GM23338 (cell line): Measurements from ENCODE around the gene ANAPC13. TPM values are rescaled to one million over a fixed set of nuclear protein-coding genes. Genes with fewer than 3 reads are reported as not detected.

Source experiments
- ATAC-seq: fragments of 200-7000 bp; cut with Tn5 transposase; 3 replicates; pipeline ENCODE4 v1.9.1; 2020
- DNase-seq: peaks from one replicate; pipeline ENCODE4 v3.0.0-alpha.2; 2015; ENCODE audit warnings: low spot score
- H2AFZ ChIP-seq: fragments of 200-600 bp; sonication (generic); 2 replicates; pipeline ENCODE4 v1.8.0; 2016; ENCODE audit warnings: antibody characterized with exemption, mild to moderate bottlenecking, moderate library complexity
- H3F3A ChIP-seq: fragments of 200-600 bp; sonication (generic); replicated peaks from 2 replicates; pipeline ENCODE4 v1.8.0; 2017; ENCODE audit warnings: antibody characterized with exemption, mixed run types, low read depth
- H3K27ac ChIP-seq: fragments of 200-600 bp; sonication (generic); 2 replicates; pipeline ENCODE4 v1.6.1; 2016; ENCODE audit warnings: low read depth
- H3K27me3 ChIP-seq: fragments of 200-600 bp; sonication (generic); 2 replicates; pipeline ENCODE4 v1.8.0; 2016; ENCODE audit warnings: mild to moderate bottlenecking, mixed run types, moderate library complexity; ENCODE audit not compliant: insufficient read depth
- H3K36me3 ChIP-seq: fragments of 200-600 bp; sonication (generic); 2 replicates; pipeline ENCODE4 v1.8.0; 2016; ENCODE audit warnings: mild to moderate bottlenecking; ENCODE audit not compliant: insufficient read depth
- H3K4me1 ChIP-seq: fragments of 200-600 bp; sonication (generic); 2 replicates; pipeline ENCODE4 v1.8.0; 2016; ENCODE audit warnings: mild to moderate bottlenecking, moderate library complexity; ENCODE audit not compliant: insufficient read depth
- H3K4me2 ChIP-seq: fragments of 200-600 bp; sonication (generic); 2 replicates; pipeline ENCODE4 v1.7.1; 2017; ENCODE audit warnings: mixed run types
- H3K4me3 ChIP-seq: fragments of 200-600 bp; sonication (generic); 2 replicates; pipeline ENCODE4 v1.6.1; 2016; ENCODE audit warnings: mixed run types
- H3K79me2 ChIP-seq: fragments of 200-600 bp; sonication (generic); replicated peaks from 2 replicates; pipeline ENCODE4 v1.8.0; 2017; ENCODE audit warnings: mild to moderate bottlenecking; ENCODE audit not compliant: insufficient read depth
- H3K9me2 ChIP-seq: fragments of 200-600 bp; sonication (generic); 2 replicates; pipeline ENCODE4 v1.8.0; 2017; ENCODE audit not compliant: insufficient read depth
- H4K20me1 ChIP-seq: fragments of 200-600 bp; sonication (generic); replicated peaks from 2 replicates; pipeline ENCODE4 v1.8.0; 2017; ENCODE audit warnings: mild to moderate bottlenecking; ENCODE audit not compliant: insufficient read depth
- H3K27ac Mint-ChIP-seq: 2 replicates; pipeline ENCODE4 v1.8.0; 2020; ENCODE audit warnings: inconsistent platforms, mild to moderate bottlenecking, moderate library complexity, mixed read lengths
- H3K27me3 Mint-ChIP-seq: 3 replicates; pipeline ENCODE4 v1.8.0; 2022; ENCODE audit warnings: low read depth, mild to moderate bottlenecking, moderate library complexity, mixed read lengths, inconsistent platforms; ENCODE audit not compliant: insufficient read depth, poor library complexity
- H3K36me3 Mint-ChIP-seq: 3 replicates; pipeline ENCODE4 v1.8.0; 2021; ENCODE audit warnings: low read depth, mild to moderate bottlenecking, inconsistent platforms, moderate library complexity, mixed read lengths
- H3K4me1 Mint-ChIP-seq: 3 replicates; pipeline ENCODE4 v1.8.0; 2020; ENCODE audit warnings: mild to moderate bottlenecking, inconsistent platforms, mixed read lengths
- H3K4me3 Mint-ChIP-seq: 3 replicates; pipeline ENCODE4 v1.8.0; 2021; ENCODE audit warnings: moderate library complexity, mild to moderate bottlenecking, inconsistent platforms, mixed read lengths
- H3K9me3 Mint-ChIP-seq: 3 replicates; pipeline ENCODE4 v1.8.0; 2020; ENCODE audit warnings: moderate library complexity, mild to moderate bottlenecking, inconsistent platforms, mixed read lengths
- CREB1 ChIP-seq: fragments of 250-450 bp; sonication (Bioruptor Pico); IDR thresholded peaks from 2 replicates; pipeline ENCODE4 v1.5.0; 2020; ENCODE audit warnings: low read depth, mild to moderate bottlenecking, moderate library complexity
- EZH2phosphoT487 ChIP-seq: fragments of 200-600 bp; sonication (generic); IDR thresholded peaks from one replicate; pipeline ENCODE4 v1.8.1; 2018; ENCODE audit warnings: antibody characterized with exemption; ENCODE audit not compliant: unreplicated experiment
- JUNB ChIP-seq: IDR thresholded peaks from one replicate; pipeline ENCODE4 v1.6.1; 2016; ENCODE audit warnings: antibody characterized with exemption; ENCODE audit not compliant: unreplicated experiment
- NANOG ChIP-seq: IDR thresholded peaks from 2 replicates; pipeline ENCODE4 v1.6.1; 2016; ENCODE audit warnings: antibody characterized with exemption, borderline replicate concordance
- POLR2AphosphoS5 ChIP-seq: IDR thresholded peaks from 2 replicates; pipeline ENCODE4 v1.6.1; 2016; ENCODE audit warnings: antibody characterized with exemption, low read depth
- polyA plus RNA-seq: library from polyadenylated mRNA; unstranded; fragments of >200 nt; fragmentation: Nextera tagmentation; extraction: Ambion mirVana; gene quantifications from 2 replicates; pipeline ENCODE4 v1.2.1, GENCODE V29; 2016
- total RNA-seq: library from RNA; depleted of rRNA; stranded (reverse); fragments of >200 nt; shearing (Covaris generic); gene quantifications from 2 replicates; pipeline ENCODE4 v1.2.3, GENCODE V29; 2014
- TF ChIP-seq, protein P1 (sequence below): fragments of 250-450 bp; sonication (Bioruptor Pico); IDR thresholded peaks from 2 replicates; pipeline ENCODE4 v1.5.0; 2020; ENCODE audit warnings: mild to moderate bottlenecking, moderate library complexity
- TF ChIP-seq, protein P2 (sequence below): IDR thresholded peaks from 2 replicates; pipeline ENCODE4 v1.6.1; 2016; ENCODE audit warnings: antibody characterized with exemption

ANAPC13 gene
- total and polyA plus RNA-seq, 2 experiments from 2014 or later, result 44.4 to 76.8 TPM

DNA sequence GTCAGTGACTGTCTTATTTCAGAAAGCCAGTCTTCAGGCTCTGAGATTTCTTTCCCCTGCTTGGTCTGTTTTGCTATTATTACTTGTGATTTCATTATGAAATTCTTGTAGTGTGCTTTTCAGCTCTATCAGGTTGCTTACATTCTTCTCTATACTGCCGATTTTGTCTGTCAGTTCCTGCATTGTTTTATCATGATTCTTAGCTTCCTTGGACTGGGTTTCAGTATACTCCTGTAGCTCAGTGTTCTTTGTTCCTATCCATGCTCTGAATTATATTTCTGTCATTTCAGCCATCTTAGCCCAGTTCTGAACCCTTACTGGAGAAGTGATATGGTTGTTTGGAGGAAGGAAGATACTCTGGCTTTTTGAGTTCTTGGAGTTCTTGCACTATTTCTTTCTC lies 40.5 kb upstream of the ANAPC13 start (continued):
- TF ChIP-seq, protein P1, sequence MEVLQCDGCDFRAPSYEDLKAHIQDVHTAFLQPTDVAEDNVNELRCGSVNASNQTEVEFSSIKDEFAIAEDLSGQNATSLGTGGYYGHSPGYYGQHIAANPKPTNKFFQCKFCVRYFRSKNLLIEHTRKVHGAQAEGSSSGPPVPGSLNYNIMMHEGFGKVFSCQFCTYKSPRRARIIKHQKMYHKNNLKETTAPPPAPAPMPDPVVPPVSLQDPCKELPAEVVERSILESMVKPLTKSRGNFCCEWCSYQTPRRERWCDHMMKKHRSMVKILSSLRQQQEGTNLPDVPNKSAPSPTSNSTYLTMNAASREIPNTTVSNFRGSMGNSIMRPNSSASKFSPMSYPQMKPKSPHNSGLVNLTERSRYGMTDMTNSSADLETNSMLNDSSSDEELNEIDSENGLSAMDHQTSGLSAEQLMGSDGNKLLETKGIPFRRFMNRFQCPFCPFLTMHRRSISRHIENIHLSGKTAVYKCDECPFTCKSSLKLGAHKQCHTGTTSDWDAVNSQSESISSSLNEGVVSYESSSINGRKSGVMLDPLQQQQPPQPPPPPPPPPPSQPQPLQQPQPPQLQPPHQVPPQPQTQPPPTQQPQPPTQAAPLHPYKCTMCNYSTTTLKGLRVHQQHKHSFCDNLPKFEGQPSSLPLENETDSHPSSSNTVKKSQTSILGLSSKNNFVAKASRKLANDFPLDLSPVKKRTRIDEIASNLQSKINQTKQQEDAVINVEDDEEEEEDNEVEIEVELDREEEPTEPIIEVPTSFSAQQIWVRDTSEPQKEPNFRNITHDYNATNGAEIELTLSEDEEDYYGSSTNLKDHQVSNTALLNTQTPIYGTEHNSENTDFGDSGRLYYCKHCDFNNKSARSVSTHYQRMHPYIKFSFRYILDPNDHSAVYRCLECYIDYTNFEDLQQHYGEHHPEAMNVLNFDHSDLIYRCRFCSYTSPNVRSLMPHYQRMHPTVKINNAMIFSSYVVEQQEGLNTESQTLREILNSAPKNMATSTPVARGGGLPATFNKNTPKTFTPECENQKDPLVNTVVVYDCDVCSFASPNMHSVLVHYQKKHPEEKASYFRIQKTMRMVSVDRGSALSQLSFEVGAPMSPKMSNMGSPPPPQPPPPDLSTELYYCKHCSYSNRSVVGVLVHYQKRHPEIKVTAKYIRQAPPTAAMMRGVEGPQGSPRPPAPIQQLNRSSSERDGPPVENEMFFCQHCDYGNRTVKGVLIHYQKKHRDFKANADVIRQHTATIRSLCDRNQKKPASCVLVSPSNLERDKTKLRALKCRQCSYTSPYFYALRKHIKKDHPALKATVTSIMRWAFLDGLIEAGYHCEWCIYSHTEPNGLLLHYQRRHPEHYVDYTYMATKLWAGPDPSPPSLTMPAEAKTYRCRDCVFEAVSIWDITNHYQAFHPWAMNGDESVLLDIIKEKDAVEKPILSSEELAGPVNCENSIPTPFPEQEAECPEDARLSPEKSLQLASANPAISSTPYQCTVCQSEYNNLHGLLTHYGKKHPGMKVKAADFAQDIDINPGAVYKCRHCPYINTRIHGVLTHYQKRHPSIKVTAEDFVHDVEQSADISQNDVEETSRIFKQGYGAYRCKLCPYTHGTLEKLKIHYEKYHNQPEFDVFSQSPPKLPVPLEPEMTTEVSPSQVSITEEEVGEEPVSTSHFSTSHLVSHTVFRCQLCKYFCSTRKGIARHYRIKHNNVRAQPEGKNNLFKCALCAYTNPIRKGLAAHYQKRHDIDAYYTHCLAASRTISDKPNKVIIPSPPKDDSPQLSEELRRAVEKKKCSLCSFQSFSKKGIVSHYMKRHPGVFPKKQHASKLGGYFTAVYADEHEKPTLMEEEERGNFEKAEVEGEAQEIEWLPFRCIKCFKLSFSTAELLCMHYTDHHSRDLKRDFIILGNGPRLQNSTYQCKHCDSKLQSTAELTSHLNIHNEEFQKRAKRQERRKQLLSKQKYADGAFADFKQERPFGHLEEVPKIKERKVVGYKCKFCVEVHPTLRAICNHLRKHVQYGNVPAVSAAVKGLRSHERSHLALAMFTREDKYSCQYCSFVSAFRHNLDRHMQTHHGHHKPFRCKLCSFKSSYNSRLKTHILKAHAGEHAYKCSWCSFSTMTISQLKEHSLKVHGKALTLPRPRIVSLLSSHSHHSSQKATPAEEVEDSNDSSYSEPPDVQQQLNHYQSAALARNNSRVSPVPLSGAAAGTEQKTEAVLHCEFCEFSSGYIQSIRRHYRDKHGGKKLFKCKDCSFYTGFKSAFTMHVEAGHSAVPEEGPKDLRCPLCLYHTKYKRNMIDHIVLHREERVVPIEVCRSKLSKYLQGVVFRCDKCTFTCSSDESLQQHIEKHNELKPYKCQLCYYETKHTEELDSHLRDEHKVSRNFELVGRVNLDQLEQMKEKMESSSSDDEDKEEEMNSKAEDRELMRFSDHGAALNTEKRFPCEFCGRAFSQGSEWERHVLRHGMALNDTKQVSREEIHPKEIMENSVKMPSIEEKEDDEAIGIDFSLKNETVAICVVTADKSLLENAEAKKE (CRISPR knock-in tag), result no peak
- no peak for TF ChIP-seq NANOG
- no peak for TF ChIP-seq EZH2phosphoT487
- TF ChIP-seq, protein P2, sequence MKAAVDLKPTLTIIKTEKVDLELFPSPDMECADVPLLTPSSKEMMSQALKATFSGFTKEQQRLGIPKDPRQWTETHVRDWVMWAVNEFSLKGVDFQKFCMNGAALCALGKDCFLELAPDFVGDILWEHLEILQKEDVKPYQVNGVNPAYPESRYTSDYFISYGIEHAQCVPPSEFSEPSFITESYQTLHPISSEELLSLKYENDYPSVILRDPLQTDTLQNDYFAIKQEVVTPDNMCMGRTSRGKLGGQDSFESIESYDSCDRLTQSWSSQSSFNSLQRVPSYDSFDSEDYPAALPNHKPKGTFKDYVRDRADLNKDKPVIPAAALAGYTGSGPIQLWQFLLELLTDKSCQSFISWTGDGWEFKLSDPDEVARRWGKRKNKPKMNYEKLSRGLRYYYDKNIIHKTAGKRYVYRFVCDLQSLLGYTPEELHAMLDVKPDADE, result no peak
- no peak for TF ChIP-seq POLR2AphosphoS5

DNA sequence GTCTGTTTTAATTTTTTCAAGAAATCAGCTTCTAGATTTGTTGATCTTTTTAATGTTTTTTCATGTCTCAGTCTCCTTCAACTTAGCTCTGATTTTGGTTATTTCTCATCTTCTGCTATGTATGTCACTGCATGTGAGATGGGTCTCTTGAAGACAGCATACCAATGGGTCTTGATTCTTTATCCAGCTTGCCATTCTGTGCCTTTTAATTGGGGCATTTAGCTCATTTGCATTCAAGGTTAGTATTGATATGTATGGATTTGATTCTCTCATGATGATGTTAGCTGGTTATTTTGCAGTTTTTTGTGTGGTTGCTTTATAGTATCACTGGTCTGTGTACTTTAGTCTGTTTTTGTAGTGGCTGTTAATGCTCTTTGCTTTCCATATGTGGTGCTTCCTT lies 39.5 kb upstream of the ANAPC13 start:
- H3K27ac ChIP-seq, result no peak overlapping the region
- H3K9me3 Mint-ChIP-seq, result peaks cover 39% of the 10 kb centered on the region
- TF ChIP-seq NANOG (no peak), JUNB (no peak), CREB1 (CRISPR knock-in tag) (no peak)
- TF ChIP-seq, protein P1 (CRISPR knock-in tag), result no peak

More for the DNA sequence above, 39.5 kb upstream of the ANAPC13 start:
- Histone ChIP-seq H3K27me3 (no peaks in the 10 kb centered on the region), H3K4me1 (no peaks in the 10 kb centered on the region), H3K4me2 (no peak overlapping the region), H3K9me2 (no peaks in the 10 kb centered on the region), H3F3A (no peaks in the 10 kb centered on the region), H2AFZ (no peak overlapping the region), H3K4me3 (no peak overlapping the region), H3K79me2 (peaks cover 30% of the 10 kb centered on the region), H4K20me1 (no peaks in the 10 kb centered on the region), H3K36me3 (peaks cover 4% of the 10 kb centered on the region; the same call in 1 of the 2 replicates)
- DNase-seq (no peak), ATAC-seq (no peak)
- peaks cover 52% of the 10 kb centered on the region for H3K36me3 Mint-ChIP-seq
- H3K27ac Mint-ChIP-seq, result no peak overlapping the region
- no peak overlapping the region for H3K4me3 Mint-ChIP-seq
- H3K4me1 Mint-ChIP-seq, result peaks cover 6% of the 10 kb centered on the region; the same call in 2 of the 3 replicates
- no peaks in the 10 kb centered on the region for H3K27me3 Mint-ChIP-seq
